HG02884 (cell line): ENCODE results near the gene CH25H.

ENCODE experiments used
- ATAC-seq: cut with Tn5 transposase; IDR thresholded peaks from one replicate; pipeline ENCODE4 v1.9.1; 2021; ENCODE audit warnings: mild to moderate bottlenecking, moderate library complexity; ENCODE audit not compliant: unreplicated experiment

CH25H gene

GRCh38 chr10:89233033-89233432 lies 25.9 kb upstream of the CH25H start:
- no peak for ATAC-seq

- no peak for ATAC-seq
Measured at GRCh38 chr10:89228962-89229361, 21.8 kb upstream of the CH25H start.

GRCh38 chr10:89228146-89228545 lies 21.0 kb upstream of the CH25H start:
- ATAC-seq: no peak

GRCh38 chr10:89226891-89227290 lies 19.8 kb upstream of the CH25H start:
- ATAC-seq: no peak

GRCh38 chr10:89224739-89225443 lies 17.8 kb upstream of the CH25H start:
- ATAC-seq: no peak

GRCh38 chr10:89221919-89222318 lies 14.8 kb upstream of the CH25H start:
- no peak for ATAC-seq

GRCh38 chr10:89219513-89220218 lies 12.5 kb upstream of the CH25H start:
- ATAC-seq: no peak

- ATAC-seq: no peak
Measured at GRCh38 chr10:89217057-89217990, 10.2 kb upstream of the CH25H start.

GRCh38 chr10:89216056-89216455 lies 8.9 kb upstream of the CH25H start:
- no peak for ATAC-seq

- ATAC-seq: no peak
Measured at GRCh38 chr10:89215511-89215910, 8.4 kb upstream of the CH25H start.

- ATAC-seq: no peak
Measured at GRCh38 chr10:89214566-89215165, 7.5 kb upstream of the CH25H start.

- ATAC-seq: no peak
Measured at GRCh38 chr10:89213191-89213808, 6.2 kb upstream of the CH25H start.

GRCh38 chr10:89210794-89211425 lies 3.8 kb upstream of the CH25H start:
- no peak for ATAC-seq

GRCh38 chr10:89209718-89210117 lies 2.6 kb upstream of the CH25H start:
- ATAC-seq: no peak

GRCh38 chr10:89207801-89208551 lies 859 bp upstream of the CH25H start:
- ATAC-seq: no peak

- ATAC-seq: peak; percentile 42
Measured at GRCh38 chr10:89206402-89207180, 526 bp downstream of the CH25H start.

- ATAC-seq: no peak
Measured at GRCh38 chr10:89204621-89205185, 2.4 kb downstream of the CH25H start.

- ATAC-seq: no peak
Measured at GRCh38 chr10:89203237-89203636, 3.9 kb downstream of the CH25H start.
